Psoas muscle (tissue), 8 donors: ENCODE data around the gene EZH2. TPM values are rescaled to one million over a fixed set of nuclear protein-coding genes. Genes with fewer than 3 reads are reported as not detected.

Source experiments
- ATAC-seq, 4 donors: fragments of 200-7000 bp; cut with Tn5 transposase; one replicate each; pipeline ENCODE4 v1.9.1; 2020; ENCODE audit warnings: moderate library complexity in 3 of 4, mild to moderate bottlenecking in 2 of 4
- DNase-seq, 2 donors: peaks; one replicate each; pipeline ENCODE4 v3.0.0-alpha.2; 2020
- H3K27ac ChIP-seq: fragments of 200-600 bp; one replicate; pipeline ENCODE4 v1.8.0; 2022
- H3K27me3 ChIP-seq, 3 donors: fragments of 200-600 bp in 1 of 3; one replicate each; pipeline versions ENCODE4 v1.6.1 to v1.8.0; 2013 to 2022; ENCODE audit warnings: low read length in 2 of 3, mild to moderate bottlenecking in 2 of 3, moderate library complexity in 1 of 3; ENCODE audit not compliant: insufficient read depth in 3 of 3
- H3K36me3 ChIP-seq, 2 donors: fragments of 200-600 bp in 1 of 2; one replicate each; pipeline versions ENCODE4 v1.6.1 to v1.8.0; 2013 to 2022; ENCODE audit warnings: low read depth in 1 of 2, mild to moderate bottlenecking in 1 of 2, moderate library complexity in 1 of 2; ENCODE audit not compliant: insufficient read depth in 1 of 2
- H3K4me1 ChIP-seq: fragments of 200-600 bp; one replicate; pipeline ENCODE4 v1.8.0; 2022
- H3K4me3 ChIP-seq: fragments of 200-600 bp; one replicate; pipeline ENCODE4 v1.8.0; 2022; ENCODE audit warnings: mild to moderate bottlenecking
- H3K9me3 ChIP-seq: fragments of 200-600 bp; one replicate; pipeline ENCODE4 v1.8.0; 2022
- CTCF ChIP-seq: fragments of 200-600 bp; IDR thresholded peaks from one replicate; pipeline ENCODE4 v1.8.0; 2022; ENCODE audit warnings: antibody characterized with exemption
- WGBS, 3 donors: extraction: QIAGEN DNeasy Blood & Tissue Kit; methylation state at CpG; one replicate each; pipeline versions ENCODE4 v1.1.6 to v1.1.7; 2013; 5-methylcytosine and 5-hydroxymethylcytosine counted together
- intact Hi-C, 2 donors: fragments of 100-400 bp; cut with DNase I; formaldehyde crosslinking; loops; one replicate each; pipeline versions ENCODE4 v1.11.0 to v1.14.2; 2022
- polyA plus RNA-seq, 3 donors: library from polyadenylated mRNA; stranded (reverse); fragments of 200-250 nt; gene quantifications; one replicate each; pipeline ENCODE4 v1.2.3, GENCODE V29; 2013
- total RNA-seq, 4 donors: library from RNA; stranded (reverse); fragmentation: NEBNext Ultra II Directional in 2 of 4; extraction: Animal tissue kit (Norgen Biotek cat#: 25700) in 2 of 4; gene quantifications; one replicate each; pipeline versions ENCODE4 v1.2.1 to v1.2.4, GENCODE V29; 2021 to 2023
- donor health status: healthy with polysubstance abuse.
- donor health status: DM: no; HTN: no; CAD: no; lungs with moderate emphysema.
- donor health status: Bipolar disorder and iron deficiency.
- donor health status: healthy.
- donor health status: DM: yes; HTN: yes; CAD: no.
- donor health status: DM: no; HTN: no; CAD: no.
- donor health status: DM: no; HTN: no; CAD: no.
- donor health status: DM: yes; HTN: yes; CAD: no.

EZH2 gene
- total and polyA plus RNA-seq, 7 donors, result 1.9 to 4.6 (median 2.5) TPM

GRCh38 chr7:148847815-148848734, 36.0 kb downstream of the EZH2 start:
- Histone ChIP-seq H3K4me3 (no peak overlapping the region), H3K27ac (no peak overlapping the region), H3K27me3 (no peaks in the 10 kb centered on the region), H3K36me3 (no peaks in the 10 kb centered on the region), H3K4me1 (no peaks in the 10 kb centered on the region), H3K9me3 (no peaks in the 10 kb centered on the region)
- ATAC-seq (no peak), DNase-seq (no peak)
- intact Hi-C loops, result no loop called here
- WGBS, 3 donors, result 74 to 79% (median 77%) methylated on average over 9 of the region's 9 CpGs
- TF ChIP-seq CTCF, result no peak

GRCh38 chr7:148838905-148839304, 45.2 kb downstream of the EZH2 start:
- DNase-seq (no peak), ATAC-seq (no peak)
- no peak overlapping the region for H3K4me3 ChIP-seq
- no peaks in the 10 kb centered on the region for H3K4me1 ChIP-seq
- H3K27ac ChIP-seq, result no peak overlapping the region
- WGBS, 3 donors, result 82 to 90% (median 85%) methylated on average over 2 of the region's 2 CpGs
- intact Hi-C loops, result no loop called here
- no peaks in the 10 kb centered on the region for H3K9me3 ChIP-seq
- H3K27me3 ChIP-seq, result no peaks in the 10 kb centered on the region
- no peak for TF ChIP-seq CTCF
- H3K36me3 ChIP-seq, result no peaks in the 10 kb centered on the region

- DNase-seq (no peak), ATAC-seq (no peak)
- TF ChIP-seq CTCF, result no peak
- 94 to 96% (median 95%) methylated on average over 4 of the region's 4 CpGs for WGBS, 3 donors
- Histone ChIP-seq H3K27me3 (no peaks in the 10 kb centered on the region), H3K4me3 (no peak overlapping the region), H3K9me3 (no peaks in the 10 kb centered on the region), H3K27ac (no peak overlapping the region), H3K36me3 (no peaks in the 10 kb centered on the region), H3K4me1 (no peaks in the 10 kb centered on the region)
- intact Hi-C loops, result no loop called here
Observed at GRCh38 chr7:148835854-148836253, 48.2 kb downstream of the EZH2 start.

- Histone ChIP-seq H3K27ac (no peak overlapping the region), H3K4me3 (no peak overlapping the region), H3K36me3 (no peaks in the 10 kb centered on the region), H3K4me1 (no peaks in the 10 kb centered on the region), H3K9me3 (no peaks in the 10 kb centered on the region), H3K27me3 (no peaks in the 10 kb centered on the region)
- ATAC-seq, result no peak
- intact Hi-C loops, result no loop called here
- DNase-seq, result no peak
- TF ChIP-seq CTCF, result no peak
- 92 to 97% (median 94%) methylated on average over 2 of the region's 2 CpGs for WGBS, 3 donors
Observed at GRCh38 chr7:148834605-148835004, 49.5 kb downstream of the EZH2 start.
